ENCODE results near the gene VPS11. TPM values are rescaled to one million over a fixed set of nuclear protein-coding genes. Genes with fewer than 3 reads are reported as not detected.

The VPS11 gene
- total and polyA plus RNA-seq, 7 donors, result 13.4 to 37.0 (median 27.4) TPM

DNA sequence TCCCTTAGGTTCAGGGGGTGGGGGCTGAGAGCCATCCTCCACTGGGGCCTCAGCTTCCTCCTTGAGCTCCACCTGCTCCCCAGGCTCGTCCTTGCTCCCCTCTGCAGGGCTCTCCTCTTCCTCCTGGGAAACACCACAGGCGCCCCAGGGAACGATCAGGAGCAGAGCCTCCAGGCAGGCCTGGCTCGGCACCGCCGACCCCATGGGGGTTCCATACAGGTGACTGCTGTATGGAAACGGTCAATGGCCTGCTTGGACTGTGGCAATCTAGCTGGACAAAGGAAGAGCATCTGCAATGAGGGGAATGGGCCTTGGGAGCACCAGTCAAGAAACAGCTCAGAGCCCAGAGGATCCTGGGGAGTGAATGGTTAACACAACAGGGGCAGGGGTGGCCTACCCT is 18.5 kb upstream of the VPS11 start:
- Histone ChIP-seq H3K27me3 (no peaks in the 10 kb centered on the region), H3K27ac (no peak overlapping the region), H3K36me3 (peaks cover 33 to 96% (median 68%) of the 10 kb centered on the region in 4 donors), H3K4me3 (no peak overlapping the region), H3K4me1 (no peaks in the 10 kb centered on the region), H3K9me3 (no peaks in the 10 kb centered on the region)
- intact Hi-C loops (cut with DNase I), result no loop called here
- TF ChIP-seq EP300 (IDR thresholded peaks at IDR 0.05), result no peak
- TF ChIP-seq, protein P1, sequence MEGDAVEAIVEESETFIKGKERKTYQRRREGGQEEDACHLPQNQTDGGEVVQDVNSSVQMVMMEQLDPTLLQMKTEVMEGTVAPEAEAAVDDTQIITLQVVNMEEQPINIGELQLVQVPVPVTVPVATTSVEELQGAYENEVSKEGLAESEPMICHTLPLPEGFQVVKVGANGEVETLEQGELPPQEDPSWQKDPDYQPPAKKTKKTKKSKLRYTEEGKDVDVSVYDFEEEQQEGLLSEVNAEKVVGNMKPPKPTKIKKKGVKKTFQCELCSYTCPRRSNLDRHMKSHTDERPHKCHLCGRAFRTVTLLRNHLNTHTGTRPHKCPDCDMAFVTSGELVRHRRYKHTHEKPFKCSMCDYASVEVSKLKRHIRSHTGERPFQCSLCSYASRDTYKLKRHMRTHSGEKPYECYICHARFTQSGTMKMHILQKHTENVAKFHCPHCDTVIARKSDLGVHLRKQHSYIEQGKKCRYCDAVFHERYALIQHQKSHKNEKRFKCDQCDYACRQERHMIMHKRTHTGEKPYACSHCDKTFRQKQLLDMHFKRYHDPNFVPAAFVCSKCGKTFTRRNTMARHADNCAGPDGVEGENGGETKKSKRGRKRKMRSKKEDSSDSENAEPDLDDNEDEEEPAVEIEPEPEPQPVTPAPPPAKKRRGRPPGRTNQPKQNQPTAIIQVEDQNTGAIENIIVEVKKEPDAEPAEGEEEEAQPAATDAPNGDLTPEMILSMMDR (IDR thresholded peaks at IDR 0.05), result no peak
- no peak for TF ChIP-seq POLR2AphosphoS5 (IDR thresholded peaks at IDR 0.05)
- no peak for TF ChIP-seq POLR2A (IDR thresholded peaks at IDR 0.05)
- WGBS, 2 donors, result 93 to 95% methylated on average over 7 of the region's 7 CpGs
- DNase-seq, result no peak

DNA sequence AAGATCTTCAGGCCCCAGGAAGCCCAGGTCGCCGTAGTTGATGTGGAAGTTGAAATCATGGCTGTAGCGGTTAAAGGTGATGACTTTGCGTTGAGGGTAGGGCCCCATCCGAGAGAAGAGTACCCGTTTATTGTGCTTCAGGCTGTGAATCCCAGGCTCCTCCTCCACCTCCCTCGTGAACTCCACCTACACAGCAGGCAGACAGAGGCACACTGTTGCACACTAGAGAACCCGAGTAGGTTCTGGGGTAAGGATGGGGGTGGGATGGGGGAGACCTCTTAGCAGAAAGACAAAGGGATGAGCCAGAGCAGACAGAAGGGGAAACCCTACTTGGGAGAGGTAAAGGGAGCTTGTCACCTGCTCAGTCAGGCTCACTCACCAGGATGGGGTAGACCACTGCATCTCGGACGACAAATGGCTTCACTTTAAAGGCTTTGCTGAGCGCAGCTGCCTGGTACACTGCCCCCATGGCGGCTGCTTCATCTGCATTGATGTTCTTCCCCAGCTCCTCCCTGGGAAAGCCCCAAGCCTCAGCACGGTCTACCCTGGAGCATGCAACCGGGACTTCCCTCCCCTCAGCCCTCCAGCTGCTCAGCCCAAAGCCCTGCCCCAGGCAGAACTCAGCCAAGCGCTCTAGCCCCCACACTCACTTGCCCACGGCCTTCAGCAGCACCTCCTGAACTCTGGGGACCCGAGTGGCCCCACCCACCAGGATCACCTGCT is 16.0 kb upstream of the VPS11 start:
- Histone ChIP-seq H3K36me3 (peaks cover 33 to 86% (median 71%) of the 10 kb centered on the region in 4 donors), H3K9me3 (no peaks in the 10 kb centered on the region), H3K27ac (no peak overlapping the region), H3K4me3 (no peak overlapping the region), H3K4me1 (peaks cover 0 to 16% (median 13%) of the 10 kb centered on the region in 4 donors), H3K27me3 (no peaks in the 10 kb centered on the region)
- TF ChIP-seq POLR2A (IDR thresholded peaks at IDR 0.05) (no peak), EP300 (IDR thresholded peaks at IDR 0.05) (no peak), POLR2AphosphoS5 (IDR thresholded peaks at IDR 0.05) (no peak)
- TF ChIP-seq, protein P1 (IDR thresholded peaks at IDR 0.05), result no peak
- 74 to 81% methylated on average over 17 of the region's 17 CpGs for WGBS, 2 donors
- no peak for DNase-seq
- intact Hi-C loops (cut with DNase I), result no loop called here

DNA sequence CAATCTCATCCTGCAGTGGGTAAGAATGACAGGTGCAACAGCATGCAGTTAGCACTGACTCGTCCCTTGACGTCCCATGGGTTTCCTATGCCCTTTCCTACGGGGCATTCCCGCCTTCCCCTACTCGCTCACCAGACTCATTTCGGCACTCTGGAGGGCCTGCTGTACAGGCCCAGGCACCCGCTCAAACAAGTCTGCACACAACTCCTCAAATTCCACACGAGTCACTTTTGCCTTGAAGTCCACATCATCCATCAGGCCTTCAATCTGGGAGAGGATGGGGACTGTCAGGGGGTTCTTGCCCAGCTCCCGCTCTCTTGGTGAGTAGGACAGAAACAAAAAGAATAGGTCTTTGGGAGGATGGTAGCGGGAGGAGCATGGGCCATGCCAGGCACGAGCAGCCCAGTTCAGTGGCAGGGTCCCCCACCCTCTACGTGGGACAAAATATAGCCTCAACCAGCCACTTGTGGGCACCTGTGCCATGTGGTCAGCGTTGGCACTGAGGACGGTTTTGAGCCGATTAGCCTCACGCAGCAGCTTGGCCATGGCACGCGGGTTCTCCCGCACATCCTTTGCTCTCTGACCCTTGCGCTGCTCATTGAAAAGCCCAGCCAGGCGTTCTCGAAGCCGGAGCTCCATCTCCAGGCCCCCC is 15.3 kb upstream of the VPS11 start:
- no peak for DNase-seq
- 92 to 96% methylated on average over 23 of the region's 23 CpGs for WGBS, 2 donors
- H3K4me1 ChIP-seq, result peaks cover 0 to 16% (median 14%) of the 10 kb centered on the region in 4 donors
- no peaks in the 10 kb centered on the region for H3K27me3 ChIP-seq
- TF ChIP-seq, protein P1 (IDR thresholded peaks at IDR 0.05), result no peak
- TF ChIP-seq POLR2AphosphoS5 (IDR thresholded peaks at IDR 0.05), result no peak
- TF ChIP-seq POLR2A (IDR thresholded peaks at IDR 0.05), result no peak
- TF ChIP-seq EP300 (IDR thresholded peaks at IDR 0.05), result no peak
- no peaks in the 10 kb centered on the region for H3K9me3 ChIP-seq
- H3K4me3 ChIP-seq, result no peak overlapping the region
- H3K36me3 ChIP-seq, result peaks cover 33 to 80% (median 67%) of the 10 kb centered on the region in 4 donors
- H3K27ac ChIP-seq, result no peak overlapping the region
- intact Hi-C loops (cut with DNase I), result no loop called here

DNA sequence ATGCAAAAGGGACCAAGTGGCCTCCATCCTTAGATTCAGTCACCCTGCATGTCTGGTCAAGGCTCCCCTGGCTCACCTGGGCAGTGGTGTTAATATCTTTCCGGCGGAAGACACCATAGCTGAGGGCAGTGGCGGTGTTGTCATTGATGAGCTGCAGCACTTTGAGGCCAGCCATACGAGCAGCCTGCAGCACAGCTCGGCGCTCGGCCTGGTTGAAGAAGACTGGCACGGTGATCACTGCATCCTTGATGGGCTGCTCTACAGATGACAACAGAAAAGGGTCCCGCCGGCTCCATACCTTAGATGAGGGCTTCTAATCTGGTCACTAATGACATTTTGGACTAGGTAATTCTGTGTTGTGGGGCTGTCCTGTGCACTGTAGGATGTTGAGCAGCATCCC is 13.2 kb upstream of the VPS11 start:
- 97% methylated on average over 10 of the region's 10 CpGs for WGBS, 2 donors

More for the DNA sequence above, 13.2 kb upstream of the VPS11 start:
- no peaks in the 10 kb centered on the region for H3K27me3 ChIP-seq
- DNase-seq, result no peak
- intact Hi-C loops (cut with DNase I), result no loop called here
- peaks cover 0 to 25% (median 23%) of the 10 kb centered on the region in 4 donors for H3K4me1 ChIP-seq
- no peak overlapping the region for H3K4me3 ChIP-seq
- TF ChIP-seq POLR2A (IDR thresholded peaks at IDR 0.05) (no peak), POLR2AphosphoS5 (IDR thresholded peaks at IDR 0.05) (no peak), EP300 (IDR thresholded peaks at IDR 0.05) (no peak)
- TF ChIP-seq, protein P1 (IDR thresholded peaks at IDR 0.05), result no peak
- H3K36me3 ChIP-seq, result peaks cover 17 to 58% (median 46%) of the 10 kb centered on the region in 4 donors
- no peaks in the 10 kb centered on the region for H3K9me3 ChIP-seq
- no peak overlapping the region for H3K27ac ChIP-seq
